Endodermal cell (in vitro differentiated cells): ENCODE results near the gene CAND1. TPM values are rescaled to one million over a fixed set of nuclear protein-coding genes. Genes with fewer than 3 reads are reported as not detected.

Experiments
- DNase-seq: peaks from one replicate; pipeline ENCODE4 v3.0.0-alpha.2; 2017
- H3K27ac ChIP-seq: 2 replicates; pipeline ENCODE4 v1.5.1; 2013; ENCODE audit warnings: mild to moderate bottlenecking, low read depth, low read length, moderate library complexity
- H3K27me3 ChIP-seq: 2 replicates; pipeline ENCODE4 v1.6.1; 2013; ENCODE audit warnings: mild to moderate bottlenecking, low read length, moderate library complexity; ENCODE audit not compliant: insufficient read depth, control insufficient read depth, poor library complexity, severe bottlenecking
- H3K36me3 ChIP-seq: 2 replicates; pipeline ENCODE4 v1.7.0; 2013; ENCODE audit warnings: mild to moderate bottlenecking, low read length, moderate library complexity; ENCODE audit not compliant: control insufficient read depth, insufficient read depth
- H3K4me1 ChIP-seq: one replicate; pipeline ENCODE4 v1.7.0; 2013; ENCODE audit warnings: low read length; ENCODE audit not compliant: control insufficient read depth, insufficient read depth
- H3K4me3 ChIP-seq: 2 replicates; pipeline ENCODE4 v1.5.1; 2013; ENCODE audit warnings: mild to moderate bottlenecking, low read length, moderate library complexity
- H3K9ac ChIP-seq: 2 replicates; pipeline ENCODE4 v1.6.1; 2013; ENCODE audit warnings: mild to moderate bottlenecking, low read length, moderate library complexity; ENCODE audit not compliant: poor library complexity, severe bottlenecking; ENCODE audit errors: extremely low read depth
- H3K9me3 ChIP-seq: 2 replicates; pipeline ENCODE4 v1.6.1; 2013; ENCODE audit warnings: mild to moderate bottlenecking, low read length, moderate library complexity; ENCODE audit not compliant: control insufficient read depth
- H3K27ac Mint-ChIP-seq: 2 replicates; pipeline ENCODE4 v1.8.0; 2020; ENCODE audit warnings: mixed read lengths
- H3K27me3 Mint-ChIP-seq: 2 replicates; pipeline ENCODE4 v1.8.0; 2021; ENCODE audit warnings: mild to moderate bottlenecking, mixed read lengths; ENCODE audit not compliant: insufficient read depth
- H3K36me3 Mint-ChIP-seq: 2 replicates; pipeline ENCODE4 v1.8.0; 2020; ENCODE audit warnings: low read depth, mixed read lengths
- H3K4me1 Mint-ChIP-seq: 2 replicates; pipeline ENCODE4 v1.8.0; 2020; ENCODE audit warnings: mixed read lengths
- H3K4me3 Mint-ChIP-seq: 2 replicates; pipeline ENCODE4 v1.8.0; 2020; ENCODE audit warnings: mild to moderate bottlenecking, moderate library complexity, mixed read lengths
- H3K9me3 Mint-ChIP-seq: 2 replicates; pipeline ENCODE4 v1.8.0; 2020; ENCODE audit warnings: mild to moderate bottlenecking, mixed read lengths
- CTCF ChIP-seq: fragments of 200-600 bp; sonication (generic); conservative IDR thresholded peaks from 2 replicates; pipeline ENCODE4 v1.5.0; 2021; ENCODE audit warnings: antibody characterized with exemption, mild to moderate bottlenecking
- WGBS, 2 experiments: methylation state at CpG; one replicate each; pipeline versions ENCODE4 v1.1.5 to v1.1.7; 2013; ENCODE audit warnings: missing lambda C conversion rate in 2 of 2, mixed read lengths in 1 of 2; ENCODE audit not compliant: insufficient coverage in 1 of 2, insufficient read length in 1 of 2; 5-methylcytosine and 5-hydroxymethylcytosine counted together
- total RNA-seq, 2 donors: library from RNA; stranded (reverse); fragmentation: NEBNext Ultra II Directional in 1 of 2; extraction: Animal tissue kit (Norgen Biotek cat#: 25700) in 1 of 2; gene quantifications; 2 replicates in 1 of 2; 3 replicates in 1 of 2; pipeline ENCODE4 v1.2.1, GENCODE V29; 2021

CAND1 gene
- total RNA-seq, 2 donors from 2014 or later, result 207 to 259 TPM

GRCh38 chr12:67348683-67349082, 79.5 kb downstream of the CAND1 start:
- Mint-ChIP-seq H3K4me1 (no peaks in the 10 kb centered on the region), H3K4me3 (no peak overlapping the region), H3K9me3 (peaks cover 5% of the 10 kb centered on the region), H3K27me3 (no peaks in the 10 kb centered on the region), H3K36me3 (peaks cover 5% of the 10 kb centered on the region), H3K27ac (no peak overlapping the region)
- TF ChIP-seq CTCF, result no peak
- Histone ChIP-seq H3K27ac (no peak overlapping the region), H3K9me3 (peaks cover 6% of the 10 kb centered on the region), H3K4me1 (no peaks in the 10 kb centered on the region), H3K27me3 (no peaks in the 10 kb centered on the region), H3K4me3 (no peak overlapping the region), H3K36me3 (no peaks in the 10 kb centered on the region), H3K9ac (no peak overlapping the region)
- 89 to 100% methylated on average over 1 to 2 of the region's 2 CpGs for WGBS, 2 experiments
- no peak for DNase-seq

- H3K27ac ChIP-seq, result no peak overlapping the region
- WGBS, 2 experiments, result 74 to 86% methylated on average over 1 to 2 of the region's 2 CpGs
Measured at GRCh38 chr12:67352682-67353081, 83.5 kb downstream of the CAND1 start.

GRCh38 chr12:67354322-67354721, 85.2 kb downstream of the CAND1 start:
- Histone ChIP-seq H3K9me3 (no peaks in the 10 kb centered on the region), H3K4me1 (peaks cover 7% of the 10 kb centered on the region), H3K27me3 (peaks cover 18% of the 10 kb centered on the region), H3K9ac (no peak overlapping the region), H3K27ac (no peak overlapping the region), H3K36me3 (no peaks in the 10 kb centered on the region), H3K4me3 (no peak overlapping the region)
- H3K36me3 Mint-ChIP-seq, result no peaks in the 10 kb centered on the region
- H3K4me3 Mint-ChIP-seq, result no peak overlapping the region
- no peak for TF ChIP-seq CTCF
- no peak overlapping the region for H3K27ac Mint-ChIP-seq
- H3K27me3 Mint-ChIP-seq, result peaks cover 13% of the 10 kb centered on the region
- H3K4me1 Mint-ChIP-seq, result peaks cover 15% of the 10 kb centered on the region
- WGBS, 2 experiments, result 76 to 87% methylated on average over 4 to 5 of the region's 5 CpGs
- no peaks in the 10 kb centered on the region for H3K9me3 Mint-ChIP-seq
- no peak for DNase-seq

More at GRCh38 chr12:67352682-67353081, 83.5 kb downstream of the CAND1 start:
- no peaks in the 10 kb centered on the region for H3K36me3 Mint-ChIP-seq
- no peak overlapping the region for H3K27ac Mint-ChIP-seq
- H3K4me3 Mint-ChIP-seq, result no peak overlapping the region
- TF ChIP-seq CTCF, result no peak
- Histone ChIP-seq H3K4me1 (peaks cover 7% of the 10 kb centered on the region), H3K9ac (no peak overlapping the region), H3K27me3 (peaks cover 6% of the 10 kb centered on the region), H3K9me3 (no peaks in the 10 kb centered on the region), H3K4me3 (no peak overlapping the region), H3K36me3 (no peaks in the 10 kb centered on the region)
- peaks cover 3% of the 10 kb centered on the region for H3K27me3 Mint-ChIP-seq
- peaks cover 12% of the 10 kb centered on the region for H3K4me1 Mint-ChIP-seq
- DNase-seq, result no peak
- no peaks in the 10 kb centered on the region for H3K9me3 Mint-ChIP-seq
